GM19035 (cell line): Measurements from ENCODE around the gene PAX8.
"Not testable (repeated sequence)": the region's sequence is repeated elsewhere in the genome, so short reads cannot be mapped to it uniquely, and the experiment has no call there.

Experiments used
- ATAC-seq: cut with Tn5 transposase; IDR thresholded peaks from one replicate; pipeline ENCODE4 v1.9.1; 2021; ENCODE audit not compliant: unreplicated experiment

The PAX8 gene

GRCh38 chr2:113278742-113279139 is at the start of gene PAX8:
PAX8 (minus strand) TSS chr2:113278921; CDS start chr2:113278394, 527 bp downstream.
- ATAC-seq: no peak

- ATAC-seq: no peak
Measured at GRCh38 chr2:113328043-113328442, 49.3 kb upstream of the PAX8 start.

- ATAC-seq: not testable (repeated sequence)
Measured at GRCh38 chr2:113325161-113325731, 46.5 kb upstream of the PAX8 start.

- no peak for ATAC-seq
Measured at GRCh38 chr2:113324684-113325160, 46.0 kb upstream of the PAX8 start.

GRCh38 chr2:113323129-113323528 is 44.4 kb upstream of the PAX8 start:
- not testable (repeated sequence) for ATAC-seq

- not testable (repeated sequence) for ATAC-seq
Measured at GRCh38 chr2:113320106-113320505, 41.4 kb upstream of the PAX8 start.

- ATAC-seq: not testable (repeated sequence)
Measured at GRCh38 chr2:113318941-113319340, 40.2 kb upstream of the PAX8 start.

GRCh38 chr2:113316085-113316484 is 37.4 kb upstream of the PAX8 start:
- no peak for ATAC-seq

GRCh38 chr2:113314663-113315062 is 35.9 kb upstream of the PAX8 start:
- ATAC-seq: not testable (repeated sequence)

GRCh38 chr2:113314176-113314575 is 35.5 kb upstream of the PAX8 start:
- ATAC-seq: not testable (repeated sequence)

- ATAC-seq: not testable (repeated sequence)
Measured at GRCh38 chr2:113311781-113312180, 33.1 kb upstream of the PAX8 start.

GRCh38 chr2:113311191-113311590 is 32.5 kb upstream of the PAX8 start:
- not testable (repeated sequence) for ATAC-seq

- ATAC-seq: no peak
Measured at GRCh38 chr2:113309655-113310387, 31.1 kb upstream of the PAX8 start.

- ATAC-seq: not testable (repeated sequence)
Measured at GRCh38 chr2:113308784-113309183, 30.1 kb upstream of the PAX8 start.

- not testable (repeated sequence) for ATAC-seq
Measured at GRCh38 chr2:113306207-113306606, 27.5 kb upstream of the PAX8 start.

GRCh38 chr2:113305749-113306148 is 27.0 kb upstream of the PAX8 start:
- not testable (repeated sequence) for ATAC-seq

GRCh38 chr2:113305146-113305545 is 26.4 kb upstream of the PAX8 start:
- no peak for ATAC-seq

GRCh38 chr2:113304702-113305101 is 26.0 kb upstream of the PAX8 start:
- ATAC-seq: no peak

GRCh38 chr2:113302216-113302980 is 23.7 kb upstream of the PAX8 start:
- ATAC-seq: not testable (repeated sequence)

GRCh38 chr2:113300281-113300680 is 21.6 kb upstream of the PAX8 start:
- no peak for ATAC-seq

- ATAC-seq: no peak
Measured at GRCh38 chr2:113298176-113298575, 19.5 kb upstream of the PAX8 start.

GRCh38 chr2:113297590-113297989 is 18.9 kb upstream of the PAX8 start:
- not testable (repeated sequence) for ATAC-seq
